GM23248 (cell line): ENCODE measurements around the gene PLEKHG3.

Experiments used
- EZH2 ChIP-seq: fragments of 200-600 bp; sonication (generic); IDR thresholded peaks from 2 replicates; pipeline ENCODE4 v1.6.1; 2018; ENCODE audit warnings: antibody characterized with exemption, mild to moderate bottlenecking; ENCODE audit not compliant: insufficient read depth, poor library complexity, severe bottlenecking
- EZH2phosphoT487 ChIP-seq: fragments of 200-600 bp; sonication (generic); IDR thresholded peaks from 2 replicates; pipeline ENCODE4 v1.6.1; 2018; ENCODE audit warnings: antibody characterized with exemption, moderate library complexity, mild to moderate bottlenecking, low read depth; ENCODE audit not compliant: insufficient read depth

DNA sequence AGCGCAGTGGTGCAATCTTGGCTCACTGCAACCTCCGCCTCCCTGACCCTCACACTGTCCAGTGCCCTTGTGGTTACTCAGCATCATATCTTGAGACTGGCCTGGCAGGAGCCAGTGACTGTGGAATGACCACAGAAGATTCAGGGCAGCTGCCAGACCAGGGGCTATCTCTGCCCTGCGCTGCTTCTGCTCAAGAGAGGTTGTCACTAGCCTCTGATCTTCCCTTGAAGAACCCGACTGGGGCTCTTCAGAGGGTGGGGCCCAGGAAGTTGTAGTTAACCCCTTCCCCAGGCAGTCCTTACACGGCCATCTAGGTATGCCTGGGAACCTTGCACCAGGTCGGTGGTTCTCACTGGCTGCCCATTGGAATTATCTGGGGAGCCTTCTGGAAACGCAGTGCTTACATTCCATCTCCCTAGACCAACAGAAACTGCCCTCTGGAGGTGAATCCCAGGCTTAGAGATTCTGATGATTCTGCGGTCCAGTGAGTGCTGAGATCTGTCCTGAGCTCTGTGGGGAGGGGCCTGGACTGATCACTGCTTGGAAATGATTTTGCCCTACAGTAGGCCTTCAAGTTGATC is 41.4 kb downstream of the PLEKHG3 start:
- no peak for TF ChIP-seq EZH2phosphoT487
- no peak for TF ChIP-seq EZH2
